Measurements from ENCODE around the gene C12orf56.
"Not testable (repeated sequence)": the region's sequence is repeated elsewhere in the genome, so short reads cannot be mapped to it uniquely, and the experiment has no call there.

The C12orf56 gene

DNA sequence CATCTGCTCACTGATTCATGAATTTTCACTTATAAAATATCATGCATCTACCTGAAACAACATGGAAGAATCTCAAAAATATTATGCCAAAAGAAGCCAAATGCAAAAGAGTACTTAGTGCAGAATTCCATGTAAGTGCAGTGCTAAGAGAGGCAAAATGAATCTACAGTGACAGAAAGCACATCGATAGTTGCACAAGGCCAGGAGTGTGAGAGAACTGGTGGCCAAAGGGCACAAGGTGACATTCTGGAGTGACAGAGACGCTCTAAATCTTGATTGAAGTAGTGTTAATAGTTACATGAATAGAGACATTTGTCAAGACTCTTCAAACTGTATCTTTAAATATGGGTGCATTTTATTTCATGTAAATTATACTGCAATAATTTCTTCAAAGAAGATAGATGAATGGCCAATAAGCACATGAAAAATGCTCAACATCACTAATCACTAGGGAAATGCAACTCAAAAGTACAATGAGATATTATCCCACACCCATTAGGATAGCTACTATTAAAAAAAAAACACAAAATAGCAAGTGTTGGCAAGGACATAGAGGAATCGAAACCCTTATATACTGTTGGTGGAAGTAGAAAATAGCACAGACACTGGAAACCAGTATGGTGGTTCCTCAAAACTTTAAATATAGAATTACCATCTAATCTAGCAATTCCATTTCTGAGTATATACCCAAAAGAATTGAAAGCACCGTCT lies 96.7 kb downstream of the C12orf56 start:
- TF ChIP-seq ZFX (IDR thresholded peaks at IDR 0.05), result no peak
- TF ChIP-seq, protein P1, sequence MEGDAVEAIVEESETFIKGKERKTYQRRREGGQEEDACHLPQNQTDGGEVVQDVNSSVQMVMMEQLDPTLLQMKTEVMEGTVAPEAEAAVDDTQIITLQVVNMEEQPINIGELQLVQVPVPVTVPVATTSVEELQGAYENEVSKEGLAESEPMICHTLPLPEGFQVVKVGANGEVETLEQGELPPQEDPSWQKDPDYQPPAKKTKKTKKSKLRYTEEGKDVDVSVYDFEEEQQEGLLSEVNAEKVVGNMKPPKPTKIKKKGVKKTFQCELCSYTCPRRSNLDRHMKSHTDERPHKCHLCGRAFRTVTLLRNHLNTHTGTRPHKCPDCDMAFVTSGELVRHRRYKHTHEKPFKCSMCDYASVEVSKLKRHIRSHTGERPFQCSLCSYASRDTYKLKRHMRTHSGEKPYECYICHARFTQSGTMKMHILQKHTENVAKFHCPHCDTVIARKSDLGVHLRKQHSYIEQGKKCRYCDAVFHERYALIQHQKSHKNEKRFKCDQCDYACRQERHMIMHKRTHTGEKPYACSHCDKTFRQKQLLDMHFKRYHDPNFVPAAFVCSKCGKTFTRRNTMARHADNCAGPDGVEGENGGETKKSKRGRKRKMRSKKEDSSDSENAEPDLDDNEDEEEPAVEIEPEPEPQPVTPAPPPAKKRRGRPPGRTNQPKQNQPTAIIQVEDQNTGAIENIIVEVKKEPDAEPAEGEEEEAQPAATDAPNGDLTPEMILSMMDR (conservative IDR thresholded peaks at IDR 0.05), result no peak

GRCh38 chr12:64293174-64293573 lies 97.4 kb downstream of the C12orf56 start:
- not testable (repeated sequence) for H3K27ac ChIP-seq

More for the DNA sequence above, 96.7 kb downstream of the C12orf56 start:
- no peak overlapping the region for H3K27ac ChIP-seq

- H3K27ac ChIP-seq, result no peak overlapping the region
- TF ChIP-seq, protein P1 (conservative IDR thresholded peaks at IDR 0.05), result no peak
- TF ChIP-seq ZFX (IDR thresholded peaks at IDR 0.05), result no peak
These were observed 104.0 kb downstream of the C12orf56 start for GRCh38 chr12:64286521-64286920.

DNA sequence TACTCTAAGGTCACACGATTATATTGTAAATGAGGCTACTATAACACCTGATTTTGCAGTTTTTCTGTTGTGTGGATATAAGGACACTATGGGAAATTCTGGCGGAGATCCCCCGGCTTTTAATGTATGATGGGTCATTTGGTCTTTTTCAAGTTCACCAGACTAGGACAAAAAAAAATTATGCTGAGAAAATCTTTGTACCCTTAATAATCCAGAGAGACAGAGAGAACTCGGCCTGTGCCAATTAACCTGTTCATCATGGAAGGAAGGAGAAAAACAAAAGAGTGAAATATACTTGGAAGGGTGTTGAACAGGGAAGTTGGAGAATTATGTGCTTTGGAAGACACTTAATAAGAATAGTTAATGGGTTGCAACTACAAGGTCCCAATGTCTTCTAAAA lies 106.3 kb downstream of the C12orf56 start:
- no peak overlapping the region for H3K27ac ChIP-seq
- TF ChIP-seq ZFX (IDR thresholded peaks at IDR 0.05), result no peak
- TF ChIP-seq, protein P1 (conservative IDR thresholded peaks at IDR 0.05), result no peak

DNA sequence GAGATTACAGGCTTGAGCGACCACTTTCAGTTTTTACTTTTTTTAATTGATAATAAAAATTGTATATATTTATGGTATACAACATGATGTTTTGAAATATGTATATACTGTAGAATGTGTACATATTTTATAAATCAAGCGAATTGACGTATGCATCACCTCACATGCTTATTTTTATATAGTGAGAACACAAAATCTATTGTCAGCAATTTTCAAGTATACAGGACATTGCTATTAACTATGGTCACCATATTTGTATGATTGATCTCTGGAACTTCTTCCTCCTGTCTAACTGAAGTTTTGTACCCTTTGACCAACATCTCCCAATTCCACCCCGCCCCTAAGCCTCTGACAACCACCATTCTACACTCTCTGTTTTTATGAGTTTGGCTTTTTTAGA lies 112.1 kb downstream of the C12orf56 start:
- no peak for TF ChIP-seq ZFX (IDR thresholded peaks at IDR 0.05)
- TF ChIP-seq, protein P1 (conservative IDR thresholded peaks at IDR 0.05), result no peak

GRCh38 chr12:64273527-64274403 lies 116.8 kb downstream of the C12orf56 start:
- H3K27ac ChIP-seq, result no peak overlapping the region
- TF ChIP-seq, protein P1 (conservative IDR thresholded peaks at IDR 0.05), result peak; percentile 75
- no peak for TF ChIP-seq ZFX (IDR thresholded peaks at IDR 0.05)

More for the DNA sequence above, 112.1 kb downstream of the C12orf56 start:
- no peak overlapping the region for H3K27ac ChIP-seq

DNA sequence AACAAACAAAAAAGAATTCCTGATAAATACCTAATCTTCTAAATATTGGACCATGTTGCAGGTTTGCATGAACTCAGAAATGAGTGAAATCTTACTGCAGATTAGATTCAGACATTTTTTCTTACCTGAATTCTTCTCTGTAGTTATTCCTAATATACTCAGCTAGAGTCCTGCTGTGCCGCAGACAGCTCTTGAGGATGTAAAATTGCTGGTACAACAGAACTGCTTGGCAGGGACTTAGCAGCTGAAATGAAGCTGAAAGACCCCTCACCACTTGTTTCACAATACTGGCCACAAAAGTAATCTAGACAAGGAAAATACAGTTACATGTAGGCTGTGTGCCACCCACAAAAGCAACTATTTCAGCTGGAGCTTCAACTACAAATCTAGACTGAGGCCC lies 120.1 kb downstream of the C12orf56 start:
- no peak for TF ChIP-seq ZFX (IDR thresholded peaks at IDR 0.05)
- TF ChIP-seq, protein P1 (conservative IDR thresholded peaks at IDR 0.05), result no peak
- no peak overlapping the region for H3K27ac ChIP-seq

All from C4-2B (cell line).